Thyroid gland (tissue), 4 donors: ENCODE results near the gene WAPL. TPM values are rescaled to one million over a fixed set of nuclear protein-coding genes. Genes with fewer than 3 reads are reported as not detected.
A peak's percentile ranks its signal among the peaks of the same experiment; 100 is the strongest.

Experiments
- DNase-seq, 2 donors: peaks; one replicate each; pipeline ENCODE4 v3.0.0-alpha.2; 2019
- H3K27ac ChIP-seq, 3 donors: fragments of 200-600 bp; sonication (generic); 1 replicate in 2 of 3; 2 replicates in 1 of 3; pipeline ENCODE4 v1.5.1; 2016 to 2019; ENCODE audit warnings: mild to moderate bottlenecking in 1 of 3, moderate library complexity in 1 of 3
- H3K27me3 ChIP-seq: fragments of 200-600 bp; sonication (generic); one replicate; pipeline ENCODE4 v1.5.1; 2019
- H3K36me3 ChIP-seq, 2 donors: fragments of 200-600 bp; sonication (generic); one replicate each; pipeline ENCODE4 v1.5.1; 2016 to 2019
- H3K4me1 ChIP-seq, 2 donors: fragments of 200-600 bp; sonication (generic); one replicate each; pipeline ENCODE4 v1.5.1; 2017 to 2019
- H3K4me3 ChIP-seq, 3 donors: fragments of 200-600 bp; sonication (generic); replicated peaks in 1 of 3; 1 replicate in 2 of 3; 2 replicates in 1 of 3; pipeline ENCODE4 v1.5.1; 2016; ENCODE audit warnings: mild to moderate bottlenecking in 1 of 3
- H3K9me3 ChIP-seq: fragments of 200-600 bp; sonication (generic); one replicate; pipeline ENCODE4 v1.5.1; 2017
- CTCF ChIP-seq, 6 experiments: fragments of 200-600 bp in 3 of 6; fragments of 450-650 bp in 3 of 6; sonication (generic) in 3 of 6; IDR thresholded peaks; one replicate each; pipeline ENCODE4 v1.5.1; 2016 to 2019; ENCODE audit warnings: antibody characterized with exemption in 6 of 6, mild to moderate bottlenecking in 2 of 6, inconsistent platforms in 1 of 6, moderate library complexity in 1 of 6
- POLR2A ChIP-seq, 2 donors: fragments of 450-650 bp; IDR thresholded peaks; one replicate each; pipeline ENCODE4 v1.6.1; 2017; ENCODE audit warnings: antibody characterized with exemption in 2 of 2, mild to moderate bottlenecking in 2 of 2, moderate library complexity in 1 of 2
- WGBS, 2 donors: methylation state at CpG; one replicate each; pipeline ENCODE4 v1.1.5; 2017; 5-methylcytosine and 5-hydroxymethylcytosine counted together
- intact Hi-C: fragments of 100-400 bp; cut with DNase I; formaldehyde crosslinking; loops from one replicate; pipeline ENCODE4 v1.15.1; 2023
- total RNA-seq, 4 donors: library from RNA; depleted of rRNA; stranded (reverse); fragments of >200 nt; gene quantifications; one replicate each; pipeline ENCODE4 v1.2.3, GENCODE V29; 2016

The WAPL gene
- total RNA-seq, 4 donors from 2014 or later, result 44.2 to 62.1 (median 51.7) TPM

GRCh38 chr10:86443936-86444335, 77.7 kb downstream of the WAPL start:
- 79 to 88% methylated on average over 6 of the region's 6 CpGs for WGBS, 2 donors
- Histone ChIP-seq H3K9me3 (no peaks in the 10 kb centered on the region), H3K4me1 (peaks cover 6 to 16% of the 10 kb centered on the region in 2 donors), H3K4me3 (no peak overlapping the region), H3K27ac (no peak overlapping the region), H3K36me3 (peaks cover 11 to 16% of the 10 kb centered on the region in 2 donors), H3K27me3 (no peaks in the 10 kb centered on the region)
- intact Hi-C loops, result no loop called here
- TF ChIP-seq POLR2A (IDR thresholded peaks at IDR 0.05) (no peak), CTCF (IDR thresholded peaks at IDR 0.05) (no peak)
- DNase-seq, result no peak

GRCh38 chr10:86443069-86443468, 78.5 kb downstream of the WAPL start:
- intact Hi-C loops, result no loop called here
- WGBS, 2 donors, result 90 to 94% methylated on average over 2 of the region's 2 CpGs
- Histone ChIP-seq H3K36me3 (peaks cover 11 to 16% of the 10 kb centered on the region in 2 donors), H3K4me3 (no peak overlapping the region), H3K27me3 (no peaks in the 10 kb centered on the region), H3K4me1 (peaks cover 6 to 16% of the 10 kb centered on the region in 2 donors), H3K27ac (no peak overlapping the region), H3K9me3 (no peaks in the 10 kb centered on the region)
- DNase-seq, result no peak
- no peak for TF ChIP-seq CTCF (IDR thresholded peaks at IDR 0.05)

- H3K27ac ChIP-seq, result no peak overlapping the region
- no peak for DNase-seq
- H3K27me3 ChIP-seq, result no peaks in the 10 kb centered on the region
- intact Hi-C loops, result no loop called here
- H3K4me3 ChIP-seq, result no peak overlapping the region
- peaks cover 26 to 27% of the 10 kb centered on the region in 2 donors for H3K36me3 ChIP-seq
- no peaks in the 10 kb centered on the region for H3K9me3 ChIP-seq
- H3K4me1 ChIP-seq, result peaks cover 6 to 9% of the 10 kb centered on the region in 2 donors
- WGBS, 2 donors, result 97% methylated on average over 5 of the region's 5 CpGs
- TF ChIP-seq POLR2A (IDR thresholded peaks at IDR 0.05) (no peak), CTCF (IDR thresholded peaks at IDR 0.05) (no peak)
Observed at GRCh38 chr10:86440874-86441843, 80.4 kb downstream of the WAPL start.

GRCh38 chr10:86439544-86439943, 82.0 kb downstream of the WAPL start:
- intact Hi-C loops, result no loop called here
- Histone ChIP-seq H3K4me3 (no peak overlapping the region), H3K27ac (no peak overlapping the region), H3K4me1 (peaks cover 6 to 9% of the 10 kb centered on the region in 2 donors), H3K9me3 (no peaks in the 10 kb centered on the region), H3K36me3 (peaks cover 27 to 29% of the 10 kb centered on the region in 2 donors), H3K27me3 (no peaks in the 10 kb centered on the region)
- peak; percentile 71 to 73 for DNase-seq
- 0 to 21% methylated on average over 1 of the region's 1 CpG for WGBS, 2 donors
- TF ChIP-seq POLR2A (IDR thresholded peaks at IDR 0.05) (no peak), CTCF (IDR thresholded peaks at IDR 0.05) (no peak)
